Erythroblast (primary cell): ENCODE measurements around the gene SPTLC3.

Experiments
- GATA1 ChIP-seq: IDR thresholded peaks from 2 replicates; pipeline ENCODE4 v1.6.1; 2011; ENCODE audit warnings: low read depth, mild to moderate bottlenecking, control low read depth, low read length, moderate library complexity
- POLR2A ChIP-seq: IDR thresholded peaks from 2 replicates; pipeline ENCODE4 v1.6.1; 2011; ENCODE audit warnings: mild to moderate bottlenecking, low read length

DNA sequence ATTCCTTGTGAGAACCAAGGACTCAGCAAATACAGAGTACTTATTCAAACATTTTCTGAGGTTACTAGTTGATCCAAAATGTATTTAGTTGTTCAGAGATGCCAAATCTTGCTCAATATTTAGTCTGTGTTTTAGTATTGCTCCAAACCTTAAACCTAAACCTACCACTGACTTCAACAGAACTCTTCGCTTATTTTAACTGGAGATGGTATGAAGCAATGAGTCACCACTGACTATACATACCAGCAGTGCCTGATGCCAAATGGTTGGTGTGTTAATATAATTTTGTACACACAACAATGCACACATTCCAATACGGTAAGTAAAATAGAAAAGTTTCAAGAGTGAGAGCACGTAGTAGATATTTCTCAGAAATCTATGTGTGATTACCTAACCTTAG is 1.9 kb upstream of the SPTLC3 start:
- no peak for TF ChIP-seq POLR2A
- TF ChIP-seq GATA1, result no peak
